HG03575 (cell line): ENCODE measurements around the gene EDIL3.

Experiments used
- ATAC-seq: cut with Tn5 transposase; IDR thresholded peaks from one replicate; pipeline ENCODE4 v1.9.1; 2021; ENCODE audit not compliant: unreplicated experiment, insufficient number of reproducible peaks, low FRiP score; ENCODE audit errors: extremely low read depth

The EDIL3 gene

GRCh38 chr5:84125216-84125615 lies 259.5 kb downstream of the EDIL3 start:
- ATAC-seq: no peak

DNA sequence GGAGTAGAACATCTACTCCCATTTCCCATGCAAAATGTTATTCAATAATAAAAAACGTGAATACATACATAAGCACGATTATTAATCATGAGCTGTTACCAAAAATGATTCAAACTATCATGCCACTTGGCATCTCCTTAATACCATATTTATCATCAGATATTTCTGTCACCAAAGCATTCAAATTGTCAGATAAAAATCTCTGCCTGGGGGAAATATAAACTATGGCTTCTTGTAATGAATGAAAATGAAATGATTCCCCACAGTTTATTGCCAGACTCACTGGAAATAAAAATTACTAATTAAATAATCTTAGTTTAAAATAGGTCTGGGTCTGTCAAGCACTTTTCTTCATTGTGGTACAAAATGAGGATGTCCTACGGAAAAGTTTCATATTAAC lies 265.4 kb downstream of the EDIL3 start:
- no peak for ATAC-seq

DNA sequence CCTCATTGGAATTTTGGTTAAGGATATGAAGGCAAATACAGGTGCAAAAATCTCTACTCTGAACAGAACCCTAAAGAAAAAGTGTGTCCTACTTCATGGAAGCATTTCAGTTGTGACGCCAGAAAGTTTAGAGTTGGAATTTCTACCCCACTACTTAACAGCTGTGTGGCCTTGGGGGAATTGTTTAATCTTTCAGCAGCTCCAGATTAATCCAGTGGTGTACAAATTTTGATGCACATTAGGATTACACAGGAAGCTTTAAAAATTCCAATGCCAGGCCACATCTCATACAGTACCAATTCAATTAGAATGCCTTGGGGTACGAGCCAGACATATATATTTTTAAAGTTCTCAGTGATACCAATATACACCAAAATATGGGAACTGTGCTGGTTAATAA lies 266.1 kb downstream of the EDIL3 start:
- no peak for ATAC-seq

DNA sequence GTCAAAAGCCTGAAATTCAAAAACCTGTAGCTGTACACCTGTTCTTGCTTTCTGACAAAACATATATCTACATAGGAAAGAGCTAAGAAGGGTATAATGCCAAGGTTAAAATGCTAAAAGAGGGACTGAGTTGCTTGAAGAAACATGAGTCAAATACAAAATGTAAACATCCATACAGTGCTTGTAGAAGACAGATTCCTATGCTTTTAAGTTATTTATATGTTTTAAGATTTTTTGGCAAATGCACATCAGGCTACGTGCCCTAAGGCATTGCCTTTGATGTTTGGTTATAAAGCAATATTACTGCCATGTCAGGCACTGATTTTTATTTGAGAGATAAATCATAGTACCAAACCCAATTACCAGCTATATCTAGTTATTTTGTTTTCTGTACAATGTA lies 269.0 kb downstream of the EDIL3 start:
- no peak for ATAC-seq

DNA sequence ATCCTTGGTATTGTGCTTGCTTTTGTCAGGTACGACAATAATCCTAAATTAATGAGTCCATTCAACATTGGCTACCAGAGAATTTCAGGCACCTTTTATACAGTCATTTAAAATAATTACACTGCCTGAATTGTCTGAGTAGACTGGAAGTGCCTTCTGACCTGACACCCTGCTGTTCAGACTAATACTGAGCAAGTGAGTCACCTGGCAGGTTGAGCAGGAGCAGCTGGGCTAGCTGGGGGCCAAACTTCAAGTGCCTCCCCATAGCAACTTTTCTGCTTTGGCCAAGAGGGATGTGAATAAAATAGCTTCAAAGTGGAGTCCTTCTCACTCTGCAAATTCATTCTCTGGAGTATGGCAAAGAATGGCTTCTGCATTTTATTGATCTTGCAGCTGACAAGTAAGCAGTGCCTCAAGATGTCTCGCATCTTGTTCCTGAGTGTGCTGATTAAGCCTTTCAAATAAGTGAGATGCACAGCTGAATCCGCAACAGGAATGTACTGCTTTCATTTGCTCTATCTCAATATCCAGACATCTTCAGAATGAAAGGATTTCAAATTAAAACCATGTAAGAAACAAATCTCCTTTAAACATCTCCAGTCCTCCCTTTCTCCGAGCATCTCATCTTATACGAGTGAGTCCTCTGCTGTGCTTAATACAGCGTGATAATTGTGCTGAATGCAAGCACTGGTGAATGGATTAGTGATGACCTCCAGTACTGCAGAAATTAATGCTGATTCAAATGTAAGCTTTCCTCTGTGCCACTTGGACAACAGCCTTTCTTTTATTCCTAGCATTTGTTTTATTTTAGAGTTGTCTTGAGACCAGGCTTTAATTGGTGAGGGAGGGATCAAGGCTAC lies 271.2 kb downstream of the EDIL3 start:
- no peak for ATAC-seq

DNA sequence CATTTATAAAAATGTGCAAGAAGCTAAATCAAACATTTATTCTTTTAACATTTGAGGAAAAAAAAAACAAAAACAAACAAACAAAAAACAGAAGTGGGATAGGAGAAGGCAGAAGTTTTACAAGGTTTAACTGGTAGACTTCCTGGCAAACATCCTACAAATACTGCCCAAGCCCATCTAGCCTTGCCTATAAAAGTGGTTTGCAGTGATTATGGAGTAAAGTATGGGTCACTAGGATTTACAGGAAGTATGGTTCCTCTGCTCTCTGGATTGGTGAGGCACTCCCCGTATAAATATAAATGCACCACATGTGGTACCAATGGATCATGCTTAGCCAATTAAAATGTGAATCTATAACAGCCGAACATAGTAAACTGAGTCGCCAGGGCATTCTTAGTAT lies 291.9 kb downstream of the EDIL3 start:
- no peak for ATAC-seq

DNA sequence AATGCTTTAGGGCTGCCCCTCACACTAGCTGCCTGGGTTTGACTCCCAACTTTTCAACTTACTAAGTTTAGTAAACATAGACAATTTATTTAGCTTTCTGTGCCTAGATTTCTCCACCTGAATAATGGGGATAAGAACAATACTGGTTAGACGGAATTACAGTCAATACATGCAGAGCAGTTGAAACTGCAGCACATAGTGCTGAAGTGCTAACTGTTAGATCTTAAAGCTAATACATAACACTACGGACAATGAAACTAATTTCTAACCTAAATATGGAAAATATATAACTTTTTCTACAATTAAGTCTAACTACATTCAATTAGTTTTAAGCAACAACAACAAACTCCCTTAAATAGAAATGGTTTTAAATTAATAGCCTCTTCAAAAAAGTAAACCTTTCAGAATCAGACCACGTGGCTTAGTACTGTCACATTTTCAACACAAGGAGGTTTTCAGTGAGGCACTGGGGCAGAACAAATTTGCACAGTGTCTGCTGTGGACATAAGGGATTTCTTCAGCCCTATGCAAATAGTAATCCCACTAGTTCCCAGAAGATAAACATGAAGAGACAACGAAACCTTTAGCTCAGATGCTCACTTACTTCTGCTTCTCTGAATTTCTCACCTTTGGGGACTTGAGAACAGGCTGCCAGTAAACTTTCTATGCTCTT lies 293.4 kb downstream of the EDIL3 start:
- no peak for ATAC-seq

DNA sequence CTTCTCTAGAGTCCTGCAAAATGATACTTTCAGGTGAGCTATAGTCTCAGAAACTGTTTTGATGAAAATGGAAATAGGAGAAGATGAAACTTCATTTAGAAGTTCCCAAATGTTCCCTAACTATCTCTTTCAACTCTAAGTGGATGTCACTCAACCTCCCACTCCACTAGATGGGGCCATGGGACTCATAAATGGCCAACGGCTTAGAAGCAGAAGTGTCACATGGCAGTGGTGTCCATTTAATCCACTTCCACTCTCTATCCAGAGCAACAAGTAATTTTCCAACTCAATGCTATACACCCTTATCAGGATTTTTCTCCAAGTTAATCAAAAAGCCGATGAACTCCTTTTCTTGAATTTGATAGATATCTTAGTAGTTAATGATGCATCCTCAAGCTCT lies 295.7 kb downstream of the EDIL3 start:
- no peak for ATAC-seq

DNA sequence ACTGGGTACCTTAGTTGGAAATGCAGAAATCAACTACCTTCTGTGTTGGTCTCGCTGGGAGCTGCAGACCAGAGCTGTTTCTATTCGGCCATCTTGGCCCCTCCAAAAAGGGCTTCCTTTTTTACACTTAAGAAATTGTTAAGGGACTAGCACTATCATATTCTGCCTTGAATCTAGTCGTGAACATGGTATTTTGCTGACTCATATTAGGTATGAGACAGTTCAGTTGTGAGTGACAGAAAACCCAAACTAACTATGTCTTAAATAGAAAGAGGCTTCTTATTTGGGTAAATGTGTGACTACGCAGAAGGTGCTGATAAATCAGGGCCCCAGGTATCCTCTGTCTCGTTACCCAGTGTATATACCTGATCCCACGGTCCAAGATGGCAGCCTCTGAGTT lies 298.2 kb downstream of the EDIL3 start:
- no peak for ATAC-seq

DNA sequence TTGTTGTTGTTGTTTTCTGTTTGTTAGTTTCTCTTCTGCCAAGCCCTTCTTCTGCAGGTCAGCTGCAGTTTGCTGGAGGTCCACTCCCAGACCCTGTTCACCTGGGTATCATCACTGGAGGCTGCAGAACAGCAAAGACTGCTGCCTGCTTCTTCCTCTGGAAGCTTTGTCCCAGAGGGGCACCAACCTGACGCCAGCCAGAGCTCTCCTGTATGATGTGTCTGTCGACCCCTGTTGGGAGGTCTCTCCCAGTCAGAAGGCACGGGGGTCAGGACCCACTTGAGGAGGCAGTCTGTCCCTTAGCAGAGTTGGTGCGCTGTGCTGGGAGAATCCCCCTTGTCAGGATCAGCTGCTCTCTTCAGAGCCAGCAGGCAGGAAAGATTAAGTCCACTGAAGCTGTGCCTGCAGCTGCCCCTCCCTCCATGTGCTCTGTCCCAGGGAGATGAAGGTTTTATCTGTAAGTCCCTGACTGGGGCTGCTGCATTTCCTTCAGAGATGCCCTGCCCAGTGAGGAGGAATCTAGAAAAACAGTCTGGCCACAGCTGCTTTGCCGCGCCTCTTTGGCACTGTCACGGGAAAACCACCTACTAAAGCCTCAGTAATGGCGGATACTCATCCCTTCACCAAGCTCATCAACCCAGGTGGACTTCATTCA lies 299.2 kb downstream of the EDIL3 start:
- ATAC-seq: no peak

- ATAC-seq: no peak
These were observed 303.8 kb downstream of the EDIL3 start for GRCh38 chr5:84080908-84081307.

- no peak for ATAC-seq
These were observed 312.3 kb downstream of the EDIL3 start for GRCh38 chr5:84072339-84072738.

- ATAC-seq: no peak
These were observed 315.0 kb downstream of the EDIL3 start for GRCh38 chr5:84069608-84070179.

DNA sequence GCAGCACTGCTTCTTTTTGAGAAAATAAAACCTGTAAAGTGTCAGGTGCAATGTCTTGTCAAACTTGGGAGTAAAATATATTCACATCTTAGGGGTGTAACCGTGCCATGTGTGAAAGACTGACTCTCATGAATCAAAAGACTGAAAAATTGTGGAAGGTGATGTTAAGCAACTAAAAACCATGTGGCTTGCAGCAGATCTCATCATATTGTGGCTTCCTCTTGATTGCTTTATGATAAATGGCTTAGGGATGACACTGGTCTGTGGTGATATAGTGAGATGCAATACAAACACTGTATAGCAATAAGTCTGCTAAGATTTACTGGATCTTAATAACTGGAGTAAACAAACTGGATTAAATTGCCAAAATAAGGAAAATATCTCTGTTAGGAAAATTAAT lies 321.6 kb downstream of the EDIL3 start:
- no peak for ATAC-seq

DNA sequence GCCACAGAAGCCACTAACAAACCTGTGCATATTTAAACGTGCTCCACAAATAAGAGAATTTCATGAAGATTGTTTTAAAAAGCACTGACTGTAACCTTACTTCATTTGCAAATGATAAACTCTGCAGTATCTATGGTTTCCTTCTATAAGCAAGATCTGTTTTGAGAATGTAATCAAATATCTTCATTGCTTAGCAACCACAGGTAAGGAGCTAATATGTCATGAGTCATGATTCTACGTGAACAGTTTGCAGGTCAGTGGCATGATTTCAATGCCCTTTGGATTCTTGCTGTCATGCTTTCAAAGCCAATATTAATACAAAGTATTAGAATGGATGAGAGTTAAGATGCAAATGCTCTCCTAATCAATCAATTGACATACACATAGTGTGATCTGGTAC lies 325.0 kb downstream of the EDIL3 start:
- ATAC-seq: no peak

DNA sequence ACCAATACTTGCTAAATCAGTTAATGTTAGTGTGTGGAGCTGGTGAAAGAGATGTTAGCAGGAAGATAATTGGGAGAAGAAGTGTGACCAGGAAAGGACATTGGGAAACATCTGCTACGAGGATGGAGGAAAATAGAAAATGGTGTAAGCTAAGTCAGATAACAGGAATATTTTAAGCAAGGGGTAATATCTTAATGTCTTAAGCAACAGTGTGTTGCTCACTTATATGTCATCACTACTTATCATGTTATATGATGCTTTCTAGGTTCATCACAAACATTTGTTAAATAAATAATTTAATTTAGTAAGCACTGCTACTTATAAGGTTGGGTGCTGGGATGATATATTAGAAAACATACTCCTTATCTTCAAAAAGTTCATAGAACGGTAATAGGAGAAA lies 326.1 kb downstream of the EDIL3 start:
- no peak for ATAC-seq

DNA sequence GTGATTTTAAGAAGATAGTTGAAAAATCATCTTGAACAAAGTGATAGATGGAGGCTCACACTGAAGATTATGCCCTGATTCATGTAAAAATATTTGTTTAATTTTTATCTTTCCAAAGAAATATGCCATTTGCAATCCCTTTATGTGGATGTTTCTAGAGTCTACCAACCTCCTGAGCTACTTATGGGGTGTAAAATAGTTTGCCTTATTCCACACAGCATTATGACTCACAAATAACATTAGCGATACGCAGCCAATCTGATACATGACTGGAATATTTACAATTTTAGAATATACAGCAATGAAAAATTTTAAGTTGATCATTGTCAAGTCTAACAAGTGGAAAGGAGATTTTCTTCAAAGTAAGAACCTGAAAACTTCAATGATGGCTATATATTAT lies 327.5 kb downstream of the EDIL3 start:
- ATAC-seq: no peak

DNA sequence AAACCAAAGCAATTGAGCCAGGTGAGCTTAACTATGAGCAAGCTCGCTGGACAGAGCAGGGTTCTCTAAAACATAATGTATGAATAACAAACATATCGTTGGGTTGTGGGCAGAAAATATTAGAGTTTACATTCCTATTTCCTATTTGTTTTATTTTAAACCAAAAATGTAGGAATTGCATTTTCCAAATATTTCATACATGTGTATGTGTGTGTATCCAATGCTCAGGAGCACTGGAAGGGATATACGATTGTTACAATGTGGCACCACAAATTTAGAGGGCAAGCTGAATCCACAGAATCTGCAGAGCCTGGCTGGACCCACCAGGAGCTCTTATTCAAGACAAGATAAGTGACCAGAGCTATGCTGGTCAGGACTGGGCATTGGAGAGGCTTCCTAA lies 338.7 kb downstream of the EDIL3 start:
- no peak for ATAC-seq

DNA sequence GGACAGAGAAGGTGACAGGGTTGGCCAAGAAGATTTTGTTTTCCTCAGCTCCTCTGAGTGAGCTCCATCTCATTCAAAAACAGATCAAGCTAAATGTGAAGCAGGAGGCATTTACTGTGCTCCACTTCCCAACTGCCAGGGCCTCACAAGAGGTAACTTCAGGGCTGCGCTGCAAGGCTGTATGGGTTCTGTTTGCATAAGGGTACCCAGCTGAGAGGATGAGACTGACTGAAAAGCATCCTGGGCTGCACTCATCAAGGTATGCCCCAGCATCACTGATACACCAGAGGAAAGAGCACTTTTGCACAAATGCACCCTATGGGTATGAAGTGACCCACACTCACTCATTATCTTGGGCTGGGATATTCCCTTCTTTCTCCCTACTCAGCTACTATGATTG lies 347.8 kb downstream of the EDIL3 start:
- no peak for ATAC-seq

- ATAC-seq: no peak
These were observed 352.4 kb downstream of the EDIL3 start for GRCh38 chr5:84032324-84032723.
